Neutrophil (primary cell): ENCODE measurements around the gene SLC7A14.

Experiments used
- H3K27ac ChIP-seq: fragments of 200-600 bp; sonication (generic); 2 replicates; pipeline ENCODE4 v1.5.1; 2016; ENCODE audit warnings: mild to moderate bottlenecking, moderate library complexity
- H3K27me3 ChIP-seq: fragments of 200-600 bp; sonication (generic); 2 replicates; pipeline ENCODE4 v1.6.0; 2016; ENCODE audit warnings: mild to moderate bottlenecking
- H3K36me3 ChIP-seq: fragments of 200-600 bp; sonication (generic); 2 replicates; pipeline ENCODE4 v1.5.1; 2017
- H3K4me1 ChIP-seq, 2 experiments: fragments of 200-600 bp in 1 of 2; sonication (generic) in 1 of 2; 1 replicate in 1 of 2; 2 replicates in 1 of 2; pipeline versions ENCODE4 v1.5.1 to v1.6.1; 2013 to 2016; ENCODE audit warnings: low read depth in 1 of 2, low read length in 1 of 2, mild to moderate bottlenecking in 1 of 2, moderate library complexity in 1 of 2; ENCODE audit not compliant: control insufficient read depth in 1 of 2, insufficient read depth in 1 of 2
- H3K4me3 ChIP-seq, 2 experiments: fragments of 200-600 bp in 1 of 2; sonication (generic) in 1 of 2; 1 replicate in 1 of 2; 2 replicates in 1 of 2; pipeline ENCODE4 v1.5.1; 2013 to 2016; ENCODE audit warnings: low read depth in 1 of 2, low read length in 1 of 2, mild to moderate bottlenecking in 1 of 2, moderate library complexity in 1 of 2
- H3K9me3 ChIP-seq: fragments of 200-600 bp; sonication (generic); 2 replicates; pipeline ENCODE4 v1.5.1; 2016
- TF ChIP-seq, protein P1 (sequence below): fragments of 200-600 bp; sonication (generic); IDR thresholded peaks from 2 replicates; pipeline ENCODE4 v1.5.1; 2016; ENCODE audit warnings: antibody characterized with exemption

Gene SLC7A14

DNA sequence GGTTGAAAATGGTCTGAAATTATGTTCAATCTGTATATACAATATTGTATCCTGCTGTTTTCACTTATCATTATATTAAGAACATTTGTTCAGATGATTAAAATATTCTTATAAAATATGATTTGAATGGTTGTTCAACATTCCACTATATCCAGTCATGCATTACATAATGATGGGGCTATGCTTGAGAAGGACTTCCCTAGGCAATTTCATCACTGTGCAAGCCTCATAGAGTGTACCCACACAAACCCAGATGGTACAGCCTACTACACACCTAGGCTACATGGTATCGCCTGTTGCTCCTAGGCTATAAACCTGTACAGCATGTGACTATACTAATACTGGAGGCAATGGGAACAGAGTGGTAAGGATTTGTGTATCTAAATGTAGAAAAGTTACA, 30.5 kb downstream of the SLC7A14 start:
- H3K27ac ChIP-seq = no peak overlapping the region
- TF ChIP-seq, protein P1, sequence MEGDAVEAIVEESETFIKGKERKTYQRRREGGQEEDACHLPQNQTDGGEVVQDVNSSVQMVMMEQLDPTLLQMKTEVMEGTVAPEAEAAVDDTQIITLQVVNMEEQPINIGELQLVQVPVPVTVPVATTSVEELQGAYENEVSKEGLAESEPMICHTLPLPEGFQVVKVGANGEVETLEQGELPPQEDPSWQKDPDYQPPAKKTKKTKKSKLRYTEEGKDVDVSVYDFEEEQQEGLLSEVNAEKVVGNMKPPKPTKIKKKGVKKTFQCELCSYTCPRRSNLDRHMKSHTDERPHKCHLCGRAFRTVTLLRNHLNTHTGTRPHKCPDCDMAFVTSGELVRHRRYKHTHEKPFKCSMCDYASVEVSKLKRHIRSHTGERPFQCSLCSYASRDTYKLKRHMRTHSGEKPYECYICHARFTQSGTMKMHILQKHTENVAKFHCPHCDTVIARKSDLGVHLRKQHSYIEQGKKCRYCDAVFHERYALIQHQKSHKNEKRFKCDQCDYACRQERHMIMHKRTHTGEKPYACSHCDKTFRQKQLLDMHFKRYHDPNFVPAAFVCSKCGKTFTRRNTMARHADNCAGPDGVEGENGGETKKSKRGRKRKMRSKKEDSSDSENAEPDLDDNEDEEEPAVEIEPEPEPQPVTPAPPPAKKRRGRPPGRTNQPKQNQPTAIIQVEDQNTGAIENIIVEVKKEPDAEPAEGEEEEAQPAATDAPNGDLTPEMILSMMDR = no peak
- H3K9me3 ChIP-seq = no peaks in the 10 kb centered on the region
- H3K4me1 ChIP-seq = no peaks in the 10 kb centered on the region
- H3K4me3 ChIP-seq = no peak overlapping the region
- H3K27me3 ChIP-seq = peaks cover 20% of the 10 kb centered on the region
- H3K36me3 ChIP-seq = no peaks in the 10 kb centered on the region

DNA sequence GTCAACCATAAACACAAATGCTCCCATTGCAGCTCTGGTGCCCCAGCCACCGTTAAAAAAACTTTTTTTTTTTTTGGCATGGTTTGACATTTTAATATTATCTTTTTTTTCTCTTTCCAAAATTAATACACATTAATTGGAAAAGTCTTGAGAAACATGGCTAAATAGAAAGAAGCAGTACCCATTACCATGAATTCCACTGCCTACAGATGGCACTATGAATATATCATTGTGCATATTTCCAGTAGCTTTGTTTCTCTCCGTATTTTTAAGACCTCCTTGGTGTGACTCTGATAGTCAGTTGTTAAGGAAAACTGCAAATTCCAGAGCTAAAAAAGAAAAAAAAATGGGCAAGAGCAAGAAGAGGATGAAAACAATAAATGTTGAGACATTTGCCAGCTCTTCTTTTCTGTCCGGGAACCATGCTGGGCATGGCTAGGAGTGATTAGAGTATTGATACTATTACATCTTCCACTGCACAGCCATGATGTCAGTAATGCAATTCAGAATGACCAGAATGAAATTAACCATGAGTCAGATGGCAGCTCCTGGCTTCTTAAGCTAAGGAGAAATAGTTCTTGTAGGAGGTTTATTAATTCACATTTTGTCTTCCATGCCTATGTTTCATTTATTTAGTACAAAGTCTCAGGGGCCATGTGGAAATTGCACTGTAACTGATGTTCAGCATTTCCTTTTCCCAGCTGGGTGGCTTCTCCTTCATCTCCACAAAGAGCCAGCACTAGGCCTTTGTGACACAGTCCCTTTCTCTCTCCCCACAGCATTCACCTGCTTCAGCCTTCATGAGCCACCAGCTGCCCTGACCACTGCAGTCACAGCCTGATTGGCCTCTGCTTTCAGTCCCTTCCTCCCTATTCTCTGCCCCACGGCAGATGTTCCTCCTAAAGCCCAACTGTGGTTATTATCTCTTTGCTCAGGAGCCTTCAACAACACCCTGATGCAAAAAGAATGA, 31.8 kb downstream of the SLC7A14 start:
- Histone ChIP-seq H3K9me3 (no peaks in the 10 kb centered on the region), H3K27me3 (peaks cover 20% of the 10 kb centered on the region), H3K27ac (no peak overlapping the region), H3K4me1 (no peaks in the 10 kb centered on the region), H3K4me3 (no peak overlapping the region), H3K36me3 (no peaks in the 10 kb centered on the region)
- TF ChIP-seq, protein P1 = no peak

DNA sequence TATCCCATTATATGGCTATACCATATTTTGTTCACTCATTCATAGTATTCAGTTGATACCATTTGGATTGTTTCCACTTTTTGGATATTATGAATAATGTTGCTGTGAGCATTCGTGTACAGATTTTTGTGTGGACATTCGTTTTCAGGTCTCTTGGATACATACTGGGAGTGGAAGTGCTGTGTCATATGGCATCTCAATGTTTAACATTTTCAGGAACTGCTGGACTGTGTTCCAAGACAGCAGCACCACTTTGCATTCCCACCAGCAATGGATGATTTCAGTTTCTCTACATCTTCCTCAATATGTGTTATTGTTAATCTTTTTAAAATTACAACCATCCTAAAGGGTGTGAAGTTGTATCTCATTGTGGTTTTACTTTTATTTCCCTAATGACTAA, 34.6 kb downstream of the SLC7A14 start:
- no peak overlapping the region for H3K4me3 ChIP-seq
- TF ChIP-seq, protein P1 = no peak
- H3K4me1 ChIP-seq = no peaks in the 10 kb centered on the region
- no peaks in the 10 kb centered on the region for H3K36me3 ChIP-seq
- peaks cover 24% of the 10 kb centered on the region for H3K27me3 ChIP-seq
- no peaks in the 10 kb centered on the region for H3K9me3 ChIP-seq
- no peak overlapping the region for H3K27ac ChIP-seq

DNA sequence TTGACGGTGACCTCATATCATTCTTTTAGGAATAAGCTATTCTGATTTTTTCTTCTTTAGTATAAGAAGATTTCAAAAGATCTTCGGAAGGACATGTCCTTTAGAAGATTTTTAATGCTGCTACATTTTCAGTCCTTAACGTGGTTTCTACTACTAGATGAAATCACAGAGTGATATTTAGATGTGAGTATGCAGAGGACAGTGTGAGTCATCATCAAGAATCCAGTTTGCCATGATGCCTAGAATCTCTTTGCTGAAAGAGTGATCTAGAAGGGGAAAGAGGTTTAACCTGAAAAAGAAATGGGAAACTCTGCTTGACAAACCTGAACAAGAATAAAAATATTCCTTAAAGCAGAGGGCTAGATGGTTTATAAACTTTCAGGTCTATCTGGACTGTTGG, 43.2 kb downstream of the SLC7A14 start:
- H3K4me3 ChIP-seq = no peak overlapping the region

DNA sequence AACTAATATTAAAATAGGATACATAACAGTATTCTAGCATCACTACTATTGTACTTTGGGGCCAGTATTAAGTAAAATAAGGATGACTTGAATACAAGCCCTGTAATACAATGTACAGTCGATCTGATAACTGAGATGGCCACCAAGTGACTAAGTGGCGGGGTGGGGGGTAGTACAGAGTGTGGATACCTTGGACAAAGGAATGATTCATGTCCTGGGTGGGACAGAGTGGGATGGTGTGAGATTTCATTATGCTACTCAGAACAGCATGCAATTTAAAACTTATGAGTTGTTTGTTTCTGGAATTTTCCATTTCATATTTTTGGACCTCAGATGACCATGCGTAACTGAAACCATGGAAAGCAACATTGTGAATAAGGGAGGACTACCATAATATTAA, 46.0 kb downstream of the SLC7A14 start:
- no peaks in the 10 kb centered on the region for H3K36me3 ChIP-seq
- no peaks in the 10 kb centered on the region for H3K27me3 ChIP-seq
- TF ChIP-seq, protein P1 = no peak

More for the DNA sequence above, 43.2 kb downstream of the SLC7A14 start:
- TF ChIP-seq, protein P1 = no peak
- Histone ChIP-seq H3K4me1 (no peaks in the 10 kb centered on the region), H3K36me3 (no peaks in the 10 kb centered on the region), H3K27me3 (peaks cover 2% of the 10 kb centered on the region), H3K9me3 (no peaks in the 10 kb centered on the region), H3K27ac (no peak overlapping the region)

More for the DNA sequence above, 46.0 kb downstream of the SLC7A14 start:
- Histone ChIP-seq H3K4me1 (no peaks in the 10 kb centered on the region), H3K4me3 (no peak overlapping the region), H3K9me3 (no peaks in the 10 kb centered on the region), H3K27ac (no peak overlapping the region)
